ES-I3 (cell line): ENCODE results near the gene HPSE2.
"Not testable (repeated sequence)": the region's sequence is repeated elsewhere in the genome, so short reads cannot be mapped to it uniquely, and the experiment has no call there.

Experiments
- H3K36me3 ChIP-seq: 2 replicates; pipeline ENCODE4 v1.6.1; 2013; ENCODE audit warnings: mild to moderate bottlenecking, low read length, control low read depth, moderate library complexity; ENCODE audit not compliant: insufficient read depth
- H3K4me1 ChIP-seq: 2 replicates; pipeline ENCODE4 v1.6.1; 2013; ENCODE audit warnings: mild to moderate bottlenecking, control low read depth, low read length; ENCODE audit not compliant: insufficient read depth
- H3K9ac ChIP-seq: 2 replicates; pipeline ENCODE4 v1.6.1; 2013; ENCODE audit warnings: low read depth, mild to moderate bottlenecking, low read length, moderate library complexity
- H3K9me3 ChIP-seq: 2 replicates; pipeline ENCODE4 v1.6.1; 2013; ENCODE audit warnings: mild to moderate bottlenecking, low read length, moderate library complexity; ENCODE audit not compliant: control insufficient read depth, insufficient read depth

HPSE2 gene

DNA sequence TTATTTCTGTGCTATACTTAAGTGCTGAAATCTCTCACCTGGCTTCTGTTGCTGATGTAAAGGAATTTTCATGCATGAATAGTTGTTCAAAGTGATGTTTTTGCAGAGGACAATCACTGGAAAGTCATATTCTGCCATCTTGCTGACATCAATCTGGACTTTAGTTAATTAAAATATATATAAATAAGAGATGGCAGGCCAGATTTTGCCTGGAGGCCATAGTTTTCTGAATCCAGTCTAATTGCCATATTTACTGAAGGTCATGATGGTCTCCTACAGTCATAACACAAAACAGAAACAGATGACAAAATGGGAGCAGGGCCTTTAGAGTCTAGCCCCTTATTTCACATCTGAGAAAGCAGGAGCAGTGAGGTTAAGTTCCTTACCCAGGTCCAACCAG, 228.2 kb downstream of the HPSE2 start:
- peaks cover 2% of the 10 kb centered on the region; the same call in 1 of the 2 replicates for H3K9me3 ChIP-seq
- H3K4me1 ChIP-seq: no peaks in the 10 kb centered on the region
- no peak overlapping the region for H3K9ac ChIP-seq
- H3K36me3 ChIP-seq: no peaks in the 10 kb centered on the region

DNA sequence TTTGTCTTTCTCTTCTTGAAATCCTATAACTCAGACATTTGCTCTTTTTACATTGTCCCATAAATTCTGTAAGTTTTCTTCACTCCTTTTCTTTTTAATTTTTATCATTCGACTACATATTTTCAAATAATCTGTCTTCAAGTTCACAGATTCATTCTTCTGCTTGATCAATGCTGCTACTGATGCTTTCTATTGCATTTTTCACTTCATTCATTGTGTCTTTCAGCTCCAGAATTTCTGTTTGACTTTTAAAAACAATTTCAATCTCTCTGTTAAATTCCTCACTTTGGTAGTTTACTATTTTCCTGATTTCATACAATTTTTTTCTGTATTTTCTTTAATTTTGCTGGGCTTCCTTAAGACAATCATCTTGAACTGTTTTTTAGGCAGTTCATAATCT, 230.4 kb downstream of the HPSE2 start:
- no peaks in the 10 kb centered on the region for H3K4me1 ChIP-seq
- H3K9ac ChIP-seq: no peak overlapping the region
- H3K36me3 ChIP-seq: no peaks in the 10 kb centered on the region
- peaks cover 2% of the 10 kb centered on the region; the same call in 1 of the 2 replicates for H3K9me3 ChIP-seq

DNA sequence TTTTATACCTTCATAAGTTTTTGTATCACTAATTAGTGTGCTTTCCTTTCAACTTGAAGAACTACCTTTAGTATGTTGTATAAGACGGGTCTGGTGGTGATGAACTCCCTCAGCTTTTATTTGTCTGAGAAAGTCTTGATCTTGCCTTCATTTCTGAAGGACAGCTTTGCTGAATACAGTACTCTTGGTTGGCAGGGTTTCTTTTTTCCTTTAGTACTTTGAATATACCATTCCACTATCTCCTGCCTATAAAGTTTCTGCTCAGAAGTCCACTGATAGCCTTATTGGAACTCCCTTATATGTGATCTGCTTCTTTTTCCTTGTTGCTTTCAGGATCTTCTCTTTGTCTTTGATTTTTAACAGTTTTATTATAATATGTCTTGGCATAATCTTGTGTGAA, 230.9 kb downstream of the HPSE2 start:
- Histone ChIP-seq H3K4me1 (no peaks in the 10 kb centered on the region), H3K9ac (no peak overlapping the region), H3K9me3 (peaks cover 2% of the 10 kb centered on the region; the same call in 1 of the 2 replicates), H3K36me3 (no peaks in the 10 kb centered on the region)

DNA sequence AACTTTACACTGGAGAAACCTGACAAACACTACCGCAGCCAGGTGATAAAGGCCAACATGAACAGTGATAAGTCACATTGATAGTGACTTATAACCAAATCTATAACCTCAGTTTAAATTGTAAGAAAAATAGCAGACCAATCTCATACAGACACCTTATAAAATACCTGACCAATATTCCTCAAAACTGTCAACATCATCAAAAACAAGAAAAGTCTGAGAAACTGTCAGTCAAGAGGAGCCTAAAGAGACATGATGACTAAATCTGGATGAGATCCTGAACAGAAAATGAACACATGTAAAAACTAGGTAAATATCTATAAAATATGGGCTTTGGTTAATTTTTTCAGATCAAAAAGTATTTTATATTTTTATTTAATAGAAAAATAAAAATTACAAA, 233.3 kb downstream of the HPSE2 start:
- no peaks in the 10 kb centered on the region for H3K36me3 ChIP-seq

DNA sequence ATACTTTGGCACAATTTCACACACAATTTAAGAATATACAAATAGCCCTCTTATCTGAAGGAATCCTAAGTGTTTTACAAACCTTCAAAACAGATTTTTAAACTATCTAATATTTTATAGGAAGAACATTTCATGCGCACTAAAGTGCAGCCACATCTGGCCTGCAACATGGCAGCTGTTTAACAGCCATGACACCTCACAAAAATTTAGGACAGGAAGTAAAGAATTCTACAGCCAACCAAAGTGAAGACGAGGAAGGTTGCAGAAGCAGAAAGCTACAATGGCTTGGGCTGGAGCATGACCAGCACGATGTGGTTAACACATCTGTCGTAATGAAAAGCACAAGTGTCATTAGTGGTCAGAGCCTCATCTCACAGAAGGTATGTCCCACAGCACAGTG, 238.1 kb downstream of the HPSE2 start:
- Histone ChIP-seq H3K9ac (no peak overlapping the region), H3K9me3 (no peaks in the 10 kb centered on the region), H3K4me1 (no peaks in the 10 kb centered on the region), H3K36me3 (no peaks in the 10 kb centered on the region)

More for the DNA sequence above, 233.3 kb downstream of the HPSE2 start:
- Histone ChIP-seq H3K9ac (no peak overlapping the region), H3K4me1 (no peaks in the 10 kb centered on the region), H3K9me3 (peaks cover 2% of the 10 kb centered on the region; the same call in 1 of the 2 replicates)

DNA sequence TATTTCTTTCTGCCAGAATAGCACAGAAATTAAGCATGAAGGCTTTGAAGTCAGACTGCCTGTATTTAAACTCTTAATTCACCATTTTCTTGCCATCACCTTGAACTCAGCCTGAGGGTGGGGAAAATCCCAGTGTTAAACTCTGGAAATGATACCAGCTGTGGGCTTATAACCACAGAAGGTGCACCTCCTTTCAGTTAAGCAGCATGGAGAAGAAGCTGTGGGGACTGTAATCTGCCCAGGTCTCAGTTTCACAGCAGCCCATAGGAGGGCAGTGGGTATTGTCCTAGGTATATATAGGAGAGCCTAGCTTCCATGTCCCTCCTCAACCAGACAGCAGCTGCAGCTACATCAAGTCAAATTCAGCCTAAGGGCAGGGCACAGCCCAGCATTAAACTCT, 241.6 kb downstream of the HPSE2 start:
- no peaks in the 10 kb centered on the region for H3K9me3 ChIP-seq
- no peaks in the 10 kb centered on the region for H3K36me3 ChIP-seq
- H3K4me1 ChIP-seq: no peaks in the 10 kb centered on the region
- H3K9ac ChIP-seq: no peak overlapping the region

DNA sequence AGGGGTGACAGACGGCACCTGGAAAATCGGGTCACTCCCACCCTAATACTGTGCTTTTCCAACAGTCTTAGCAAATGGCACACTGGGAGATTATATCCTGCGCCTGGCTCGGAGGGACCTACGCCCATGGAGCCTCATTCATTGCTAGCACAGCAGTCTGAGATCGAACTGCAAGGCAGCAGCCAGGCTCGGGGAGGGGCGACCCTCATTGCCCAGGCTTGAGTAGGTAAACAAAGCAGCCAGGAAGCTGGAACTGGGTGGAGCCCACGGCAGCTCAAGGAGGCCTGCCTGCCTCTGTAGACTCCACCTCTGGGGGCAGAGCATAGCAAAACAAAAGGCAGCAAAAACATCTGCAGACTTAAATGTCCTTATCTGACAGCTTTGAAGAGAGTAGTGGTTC, 251.9 kb downstream of the HPSE2 start:
- not testable (repeated sequence) for H3K9me3 ChIP-seq, H3K9ac ChIP-seq, H3K36me3 ChIP-seq, H3K4me1 ChIP-seq

DNA sequence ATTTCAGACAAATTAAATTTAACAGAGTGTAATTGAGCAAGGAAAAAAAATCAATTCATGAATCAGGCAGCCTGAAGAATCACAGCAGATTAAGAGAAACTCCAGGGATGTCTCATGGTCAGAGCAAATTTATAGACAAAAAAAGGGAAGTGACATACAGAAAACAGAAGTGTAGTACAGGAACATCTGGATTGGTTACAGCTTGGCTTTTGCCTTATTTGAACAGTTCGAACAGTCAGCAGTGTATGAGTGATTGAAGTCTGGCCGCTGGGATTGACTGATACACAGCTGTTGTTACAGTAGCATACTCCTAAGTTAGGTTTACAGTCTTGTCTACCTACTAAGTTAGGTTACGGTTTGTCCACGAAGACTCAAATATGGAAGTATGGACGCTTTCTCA, 255.3 kb downstream of the HPSE2 start:
- peaks cover 4% of the 10 kb centered on the region; the same call in 1 of the 2 replicates for H3K9me3 ChIP-seq
- H3K36me3 ChIP-seq: no peaks in the 10 kb centered on the region
- H3K9ac ChIP-seq: no peak overlapping the region
- no peaks in the 10 kb centered on the region for H3K4me1 ChIP-seq

DNA sequence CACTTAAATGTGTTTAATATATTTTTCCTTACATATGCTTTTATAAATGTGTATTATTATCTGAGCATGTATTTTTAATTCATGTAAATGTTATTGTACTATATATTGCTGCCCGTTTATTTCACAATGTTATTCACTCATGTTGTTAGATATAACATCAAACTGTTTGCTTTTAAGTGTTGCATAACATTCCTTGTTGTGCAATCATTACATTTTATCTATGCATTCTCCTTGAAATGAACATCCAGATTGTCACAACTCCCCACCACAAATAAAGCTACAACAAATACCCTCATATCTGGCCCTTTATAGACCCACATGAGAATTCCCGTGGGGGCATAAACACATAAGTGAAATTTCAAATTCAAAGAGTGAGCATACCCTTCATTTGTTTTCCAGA, 264.2 kb downstream of the HPSE2 start:
- H3K4me1 ChIP-seq: no peaks in the 10 kb centered on the region
- H3K36me3 ChIP-seq: no peaks in the 10 kb centered on the region
- no peak overlapping the region for H3K9ac ChIP-seq
- H3K9me3 ChIP-seq: no peaks in the 10 kb centered on the region; the same call in 1 of the 2 replicates

DNA sequence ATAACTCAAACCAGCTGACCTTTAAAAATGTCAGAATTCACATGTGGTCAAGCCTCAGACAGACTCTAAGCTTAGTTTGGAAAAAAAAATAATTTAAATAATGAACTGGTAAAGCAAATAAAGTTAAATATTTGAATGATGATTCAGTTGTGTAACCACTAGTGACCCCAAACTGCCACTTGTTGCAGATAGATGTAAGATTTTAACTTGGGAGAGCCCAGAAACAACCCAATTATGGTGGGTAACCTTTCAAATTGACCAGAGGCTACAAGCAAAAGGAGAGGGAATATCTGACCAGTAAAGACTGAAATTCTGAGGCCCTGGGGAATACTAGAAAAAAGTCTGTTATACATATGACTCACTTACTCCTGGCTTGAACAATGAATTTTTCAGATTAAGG, 268.1 kb downstream of the HPSE2 start:
- H3K36me3 ChIP-seq: no peaks in the 10 kb centered on the region
- H3K9me3 ChIP-seq: no peaks in the 10 kb centered on the region; the same call in 1 of the 2 replicates
- no peaks in the 10 kb centered on the region for H3K4me1 ChIP-seq
- no peak overlapping the region for H3K9ac ChIP-seq

DNA sequence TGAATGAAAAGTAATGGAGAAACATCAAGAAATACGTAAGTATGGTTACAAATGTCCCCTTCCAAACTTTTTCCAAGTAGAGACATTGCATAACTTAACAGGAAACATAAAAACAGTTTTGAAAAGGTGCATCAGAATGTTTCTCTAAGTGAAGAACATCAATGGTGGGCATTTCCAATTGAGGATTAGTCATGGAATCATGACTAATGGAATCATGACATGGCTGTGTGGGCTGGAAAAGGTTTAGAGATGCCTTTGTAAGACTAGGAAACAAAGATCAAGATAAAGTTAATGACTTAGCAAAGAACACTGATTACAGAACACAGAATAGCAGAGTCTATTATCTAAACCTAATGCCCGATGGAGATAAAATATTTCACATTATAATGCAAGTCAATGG, 272.0 kb downstream of the HPSE2 start:
- Histone ChIP-seq H3K4me1 (no peaks in the 10 kb centered on the region), H3K36me3 (no peaks in the 10 kb centered on the region), H3K9me3 (no peaks in the 10 kb centered on the region; the same call in 1 of the 2 replicates), H3K9ac (no peak overlapping the region)

DNA sequence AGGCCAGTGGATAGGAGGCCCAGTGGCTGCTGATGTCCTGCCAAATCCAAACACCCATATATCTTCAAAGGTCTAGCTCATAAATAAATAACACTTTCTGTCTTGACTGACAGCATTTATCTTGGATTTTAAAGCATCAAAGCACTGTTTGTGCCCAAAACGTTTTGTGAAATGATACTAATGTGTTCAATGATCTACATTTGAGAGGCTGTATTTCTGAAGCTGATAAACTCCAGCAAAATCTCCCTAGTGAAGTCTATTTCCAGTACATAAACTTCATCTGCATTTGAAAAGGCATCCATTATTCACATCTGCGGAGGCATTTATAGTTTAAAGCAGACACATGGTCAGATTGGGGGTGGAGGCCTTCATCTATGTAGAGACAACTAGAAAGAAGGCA, 276.3 kb downstream of the HPSE2 start:
- H3K9me3 ChIP-seq: no peaks in the 10 kb centered on the region

DNA sequence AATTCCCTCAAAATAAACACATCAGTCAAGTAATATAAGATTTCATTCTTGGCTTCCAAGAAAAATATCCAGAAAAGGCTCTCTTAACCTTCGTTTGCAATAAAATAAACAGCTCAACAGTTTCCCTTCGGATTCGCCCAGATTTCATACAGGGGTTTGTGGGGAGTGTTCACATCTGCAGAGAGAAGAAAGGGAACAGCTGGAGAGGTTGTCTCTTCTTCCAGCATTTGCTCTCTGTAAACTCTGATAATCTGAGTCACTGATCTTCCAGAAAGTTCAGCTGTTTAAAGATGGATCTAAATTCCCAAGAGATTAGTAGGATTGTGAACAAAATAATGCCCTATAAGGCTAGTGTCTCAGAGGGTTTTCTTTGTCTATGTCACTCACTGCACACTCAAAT, 277.9 kb downstream of the HPSE2 start:
- Histone ChIP-seq H3K36me3 (no peaks in the 10 kb centered on the region), H3K4me1 (no peaks in the 10 kb centered on the region), H3K9me3 (no peaks in the 10 kb centered on the region)

More for the DNA sequence above, 276.3 kb downstream of the HPSE2 start:
- Histone ChIP-seq H3K36me3 (no peaks in the 10 kb centered on the region), H3K4me1 (no peaks in the 10 kb centered on the region), H3K9ac (no peak overlapping the region)

DNA sequence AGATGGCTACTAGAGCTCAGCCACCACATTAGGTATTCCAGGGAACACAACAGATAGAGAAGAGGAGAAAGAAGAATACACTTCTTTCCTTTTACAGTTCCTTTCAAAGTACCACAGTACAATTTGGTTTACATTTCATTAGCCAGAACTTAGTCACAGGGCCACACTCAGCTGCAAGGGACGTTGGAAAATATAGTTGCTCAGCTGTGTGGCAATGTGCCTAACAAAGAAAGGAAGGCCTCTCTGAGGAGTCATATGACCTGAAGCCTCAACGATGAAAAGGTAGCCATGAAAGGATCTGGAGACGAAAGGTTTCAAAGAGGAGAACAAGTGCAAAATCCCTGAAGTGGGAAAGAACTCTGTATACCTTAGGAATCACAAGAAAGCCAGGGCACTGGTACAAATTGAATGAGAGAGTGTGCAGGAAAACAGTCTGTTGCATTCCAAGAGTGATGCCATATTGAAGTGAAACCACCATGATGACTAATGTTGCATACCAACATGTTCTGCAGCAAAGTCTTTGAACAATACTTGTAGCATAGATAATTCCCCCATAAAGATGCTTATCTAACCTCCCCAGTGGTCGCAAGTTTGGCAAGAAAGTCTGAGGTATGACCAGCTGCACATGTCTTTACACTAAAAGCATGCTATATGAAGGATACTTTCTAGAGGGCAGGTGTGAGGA, 278.9 kb downstream of the HPSE2 start:
- Histone ChIP-seq H3K9me3 (no peaks in the 10 kb centered on the region), H3K9ac (no peak overlapping the region), H3K36me3 (no peaks in the 10 kb centered on the region), H3K4me1 (no peaks in the 10 kb centered on the region)

More for the DNA sequence above, 277.9 kb downstream of the HPSE2 start:
- no peak overlapping the region for H3K9ac ChIP-seq

DNA sequence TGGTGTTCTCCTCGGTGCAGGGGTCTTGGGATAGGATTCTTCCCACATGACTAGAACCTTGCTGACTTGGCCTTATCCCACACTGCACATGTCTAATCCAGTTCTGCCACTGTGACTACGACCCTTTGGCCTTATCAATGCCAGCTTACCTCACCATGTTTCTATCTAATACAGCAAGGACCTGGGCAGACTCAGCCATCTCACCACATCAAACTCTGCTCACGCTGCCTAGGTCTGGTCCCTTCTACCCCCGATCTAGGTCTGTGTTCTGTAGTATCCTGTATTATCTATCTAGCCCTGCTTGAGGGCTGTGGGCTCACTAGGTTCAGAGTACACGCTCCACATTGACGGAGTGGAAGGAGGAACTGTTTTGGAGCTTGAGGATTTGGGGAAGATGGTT, 282.4 kb downstream of the HPSE2 start:
- Histone ChIP-seq H3K4me1 (no peaks in the 10 kb centered on the region), H3K9me3 (no peaks in the 10 kb centered on the region), H3K9ac (no peak overlapping the region), H3K36me3 (no peaks in the 10 kb centered on the region)
